Stimulated activated CD8-positive, alpha-beta memory T cell treated with anti-CD3 and anti-CD28 coated beads, Interleukin-15, amount 100 ng/mL, for 1 hour (primary cell): ENCODE measurements around the gene LRRC41.
A peak's percentile ranks its signal among the peaks of the same experiment; 100 is the strongest.
"Not testable (repeated sequence)": the region's sequence is repeated elsewhere in the genome, so short reads cannot be mapped to it uniquely, and the experiment has no call there.

Experiments used
- DNase-seq: peaks from one replicate; pipeline ENCODE4 v3.0.0-alpha.2; 2020; ENCODE audit warnings: low read depth

Gene LRRC41, protein sequence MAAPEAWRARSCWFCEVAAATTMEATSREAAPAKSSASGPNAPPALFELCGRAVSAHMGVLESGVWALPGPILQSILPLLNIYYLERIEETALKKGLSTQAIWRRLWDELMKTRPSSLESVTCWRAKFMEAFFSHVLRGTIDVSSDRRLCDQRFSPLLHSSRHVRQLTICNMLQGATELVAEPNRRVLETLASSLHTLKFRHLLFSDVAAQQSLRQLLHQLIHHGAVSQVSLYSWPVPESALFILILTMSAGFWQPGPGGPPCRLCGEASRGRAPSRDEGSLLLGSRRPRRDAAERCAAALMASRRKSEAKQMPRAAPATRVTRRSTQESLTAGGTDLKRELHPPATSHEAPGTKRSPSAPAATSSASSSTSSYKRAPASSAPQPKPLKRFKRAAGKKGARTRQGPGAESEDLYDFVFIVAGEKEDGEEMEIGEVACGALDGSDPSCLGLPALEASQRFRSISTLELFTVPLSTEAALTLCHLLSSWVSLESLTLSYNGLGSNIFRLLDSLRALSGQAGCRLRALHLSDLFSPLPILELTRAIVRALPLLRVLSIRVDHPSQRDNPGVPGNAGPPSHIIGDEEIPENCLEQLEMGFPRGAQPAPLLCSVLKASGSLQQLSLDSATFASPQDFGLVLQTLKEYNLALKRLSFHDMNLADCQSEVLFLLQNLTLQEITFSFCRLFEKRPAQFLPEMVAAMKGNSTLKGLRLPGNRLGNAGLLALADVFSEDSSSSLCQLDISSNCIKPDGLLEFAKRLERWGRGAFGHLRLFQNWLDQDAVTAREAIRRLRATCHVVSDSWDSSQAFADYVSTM

DNA sequence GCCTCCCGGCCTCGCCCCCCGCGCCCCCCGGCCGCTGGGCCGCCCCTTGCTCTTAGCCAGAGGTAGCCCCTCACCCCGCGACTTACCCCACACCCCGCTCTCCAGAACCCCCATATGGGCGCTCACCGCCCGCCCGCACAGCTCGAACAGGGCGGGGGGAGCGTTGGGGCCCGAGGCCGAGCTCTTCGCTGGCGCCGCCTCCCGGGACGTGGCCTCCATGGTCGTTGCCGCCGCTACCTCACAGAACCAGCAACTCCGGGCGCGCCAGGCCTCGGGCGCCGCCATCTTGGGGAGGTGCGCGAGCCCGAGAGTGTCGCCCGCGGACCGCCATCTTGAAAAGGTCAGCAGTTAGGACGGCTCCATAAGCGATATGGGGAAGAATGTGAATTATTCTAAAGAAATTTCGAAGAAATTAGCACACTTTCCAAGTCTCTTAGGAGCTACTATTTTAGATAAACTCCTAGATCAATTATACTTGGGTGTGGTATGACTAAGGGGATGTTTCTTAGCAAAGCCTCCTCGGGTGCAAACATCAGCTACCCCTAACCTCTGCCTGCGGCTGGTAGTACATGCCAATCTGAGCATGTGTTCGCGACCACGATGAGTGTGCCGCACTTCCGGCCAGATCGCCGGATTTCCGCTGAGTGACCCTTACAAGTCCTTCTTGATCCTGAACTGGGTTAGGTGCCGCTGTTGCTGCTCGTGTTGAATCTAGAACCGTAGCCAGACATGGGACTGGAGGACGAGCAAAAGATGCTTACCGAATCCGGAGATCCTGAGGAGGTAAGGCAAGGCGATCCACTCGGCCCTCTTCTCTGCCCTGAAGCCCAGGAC lies at the start of gene LRRC41, which contains the start of gene UQCRH:
Gene LRRC41 (minus strand): TSS at position 579 of the 834 bp plus-strand sequence. CDS start 294 bp downstream, at position 285.
Gene UQCRH (plus strand): TSS at position 661 of the 834 bp plus-strand sequence. CDS start 69 bp downstream, at position 730.
- peak; percentile 86 for DNase-seq

DNA sequence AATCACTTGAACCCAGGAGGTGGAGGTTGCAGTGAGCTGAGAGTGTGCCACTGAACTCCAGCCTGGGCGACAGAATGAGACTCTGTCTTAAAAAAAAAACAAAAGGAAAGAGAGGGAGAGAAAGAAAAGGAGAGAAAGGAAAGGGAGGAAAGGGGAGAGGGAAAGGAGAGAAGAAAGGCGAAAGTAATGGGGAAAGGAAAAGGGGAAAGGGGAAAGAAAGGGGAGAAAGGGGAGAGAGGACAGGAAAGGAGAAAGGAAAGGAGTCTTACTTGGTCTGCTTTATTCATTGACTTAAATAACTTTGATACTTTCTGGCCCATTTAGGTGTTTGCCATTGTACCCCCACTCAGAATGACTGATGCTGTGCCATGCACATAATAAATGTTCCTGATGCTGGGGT lies 48.9 kb upstream of the LRRC41 start:
- no peak for DNase-seq

DNA sequence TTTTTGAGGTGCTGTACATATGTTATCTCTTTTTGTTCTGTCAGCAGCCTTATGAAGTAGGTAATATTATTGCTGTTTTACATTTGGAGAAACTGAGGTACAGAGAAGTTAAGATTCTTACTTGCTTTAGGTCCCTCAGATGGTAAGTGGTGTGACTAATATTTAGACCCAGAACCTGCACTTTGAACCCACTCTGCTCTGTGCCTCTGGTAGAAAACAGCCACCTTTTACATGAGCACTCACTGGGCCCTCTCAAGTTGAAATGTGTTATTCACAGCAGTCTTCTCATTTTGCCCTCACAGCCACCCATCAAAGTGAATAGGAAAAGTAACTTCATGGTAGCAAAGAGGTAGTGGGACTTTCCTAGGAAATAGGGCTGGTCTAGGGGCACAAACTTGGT lies 41.9 kb upstream of the LRRC41 start:
- no peak for DNase-seq

DNA sequence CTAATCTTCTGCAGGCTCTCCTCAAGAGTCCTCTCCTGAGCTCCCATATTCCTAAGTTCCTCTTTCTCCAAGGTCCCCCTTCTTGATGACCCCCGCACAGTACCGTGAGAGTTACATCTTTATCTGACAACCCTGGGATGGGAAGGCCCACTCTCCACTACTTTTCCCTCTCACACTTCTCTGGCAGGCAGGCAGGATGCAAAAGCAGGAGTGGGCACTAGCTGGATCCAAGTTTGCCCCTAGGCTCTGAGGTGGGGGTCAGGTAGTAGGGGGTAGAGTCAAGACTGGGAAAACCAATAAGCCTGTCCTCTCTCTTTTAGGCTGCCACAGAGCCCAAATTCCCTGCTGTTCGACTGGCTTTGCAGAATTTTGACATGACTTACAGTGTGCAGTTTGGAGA lies 41.1 kb upstream of the LRRC41 start:
- DNase-seq = no peak

- DNase-seq = no peak
Measured at GRCh38 chr1:46343705-46344104, 40.3 kb upstream of the LRRC41 start.

- no peak for DNase-seq
Measured at GRCh38 chr1:46343351-46343695, 39.9 kb upstream of the LRRC41 start.

DNA sequence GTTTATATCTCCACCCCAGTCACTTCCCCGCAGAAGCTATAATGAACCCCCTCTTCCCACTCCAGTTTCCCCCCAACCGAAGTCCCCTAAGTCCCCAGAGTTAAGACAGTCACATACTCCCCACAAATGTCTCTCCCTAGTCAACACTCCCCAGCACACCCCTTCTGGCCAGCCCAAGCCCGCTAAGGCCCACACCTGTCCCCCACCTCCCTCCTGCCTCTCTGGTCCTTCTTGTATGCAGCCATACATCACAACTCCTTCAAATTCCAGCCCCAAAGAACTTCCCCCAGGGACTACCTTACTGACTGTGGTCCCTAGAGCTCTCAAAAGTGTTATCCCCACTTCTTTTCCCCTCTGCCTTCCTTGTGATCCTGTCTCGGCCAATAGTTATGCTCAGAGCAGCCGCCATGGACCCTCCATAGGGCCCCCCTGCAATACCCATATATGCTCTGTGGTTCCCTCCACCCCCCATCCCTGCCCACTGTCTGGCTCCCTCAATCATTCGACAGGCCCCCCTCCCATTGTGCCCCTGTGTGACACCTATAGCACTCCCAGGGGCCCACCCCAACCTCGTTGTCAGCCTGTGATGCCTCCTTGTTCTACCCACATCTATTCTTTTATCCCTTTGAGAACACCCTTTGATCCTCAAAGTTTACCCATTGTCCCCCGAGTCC lies 39.4 kb upstream of the LRRC41 start:
- DNase-seq = no peak

DNA sequence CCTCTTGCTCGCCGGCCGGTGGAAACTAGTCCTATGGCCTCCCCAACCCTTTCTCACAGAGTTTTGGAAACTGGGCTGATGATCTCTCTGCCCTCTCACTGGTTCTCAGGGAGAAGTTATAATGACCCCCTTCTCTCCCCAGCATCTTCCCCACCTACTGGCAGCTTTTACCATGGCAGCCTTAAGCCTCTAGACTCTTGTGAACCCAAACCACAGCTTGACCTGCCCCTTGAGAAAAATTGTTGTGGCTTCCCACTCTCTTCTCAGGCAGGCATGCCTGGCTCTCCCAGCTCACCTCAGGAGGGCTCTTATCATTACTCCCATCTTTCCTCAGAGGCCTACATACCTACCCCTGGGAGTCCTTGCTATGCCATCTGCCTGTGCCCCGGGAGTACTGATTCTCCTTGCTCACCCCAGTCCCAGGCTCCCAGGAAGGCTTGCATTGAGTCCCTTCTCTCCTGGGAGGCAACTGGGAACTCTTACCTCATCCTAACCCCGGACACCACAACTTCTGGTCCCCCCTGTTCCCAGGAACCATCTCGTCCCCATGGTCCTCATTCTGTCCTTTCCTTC lies 38.8 kb upstream of the LRRC41 start:
- DNase-seq = no peak

GRCh38 chr1:46341222-46342083 lies 38.0 kb upstream of the LRRC41 start:
- DNase-seq = no peak

DNA sequence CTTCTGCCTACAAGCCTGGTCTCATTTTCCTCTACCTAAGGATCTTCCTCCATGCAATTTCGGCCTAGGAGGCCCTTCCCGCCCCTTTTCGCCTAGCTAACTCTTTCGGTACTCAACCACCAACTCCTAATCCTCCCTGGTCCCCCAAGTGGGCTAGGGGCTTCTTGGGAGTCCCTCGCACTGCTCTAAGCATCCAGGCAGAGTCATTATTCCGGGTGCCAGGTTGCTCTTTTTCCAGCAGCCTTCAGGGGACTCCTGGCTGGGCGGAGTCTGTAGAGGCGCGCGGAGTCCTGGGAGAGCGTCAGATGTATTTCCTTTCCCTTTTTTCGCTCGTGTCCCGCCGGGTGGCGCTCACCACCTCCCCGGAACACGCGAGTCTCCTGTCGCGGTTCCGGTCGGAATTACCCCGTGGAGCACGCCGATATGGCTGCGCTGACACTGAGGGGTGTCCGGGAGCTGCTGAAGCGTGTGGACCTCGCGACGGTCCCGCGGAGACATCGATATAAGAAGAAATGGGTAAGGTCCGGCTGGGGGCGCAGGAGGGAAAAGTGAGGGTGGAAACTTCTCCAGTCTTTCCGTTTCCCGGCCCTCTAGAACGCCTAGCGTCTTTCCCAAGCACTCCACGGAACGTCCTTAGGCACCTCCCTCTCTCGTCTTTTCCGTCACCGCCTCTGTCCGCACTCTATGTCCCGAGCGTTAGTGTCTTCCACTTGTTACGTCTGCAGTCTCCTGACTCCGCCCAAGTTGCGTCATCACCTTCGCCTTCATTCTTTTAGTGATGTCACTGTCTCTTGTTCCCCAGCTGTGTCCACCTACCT lies 37.2 kb upstream of the LRRC41 start, which contains the start of gene NSUN4:
Gene NSUN4 (plus strand): TSS at position 404 of the 818 bp plus-strand sequence. CDS start 20 bp downstream, at position 424.
- DNase-seq = peak; percentile 65

DNA sequence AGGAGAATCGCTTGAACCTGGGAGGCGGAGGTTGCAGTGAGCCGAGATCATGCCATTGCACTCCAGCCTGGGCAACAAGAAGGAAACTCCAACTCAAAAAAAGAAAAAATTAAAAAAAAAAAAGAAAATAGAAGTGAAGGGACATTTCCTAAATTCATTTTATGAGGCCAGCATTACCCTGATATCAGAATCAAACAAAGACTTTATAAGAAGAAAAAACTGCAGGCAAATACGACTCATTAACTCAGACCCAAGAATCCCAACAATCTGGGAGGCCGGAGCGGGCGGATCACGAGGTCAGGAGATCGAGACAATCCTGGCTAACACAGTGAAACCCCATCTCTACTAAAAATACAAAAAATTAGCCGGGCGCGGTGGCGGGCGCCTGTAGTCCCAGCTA lies 34.0 kb upstream of the LRRC41 start:
- not testable (repeated sequence) for DNase-seq

GRCh38 chr1:46335081-46335480 lies 31.7 kb upstream of the LRRC41 start:
- DNase-seq = no peak

GRCh38 chr1:46334030-46334384 lies 30.6 kb upstream of the LRRC41 start:
- no peak for DNase-seq

DNA sequence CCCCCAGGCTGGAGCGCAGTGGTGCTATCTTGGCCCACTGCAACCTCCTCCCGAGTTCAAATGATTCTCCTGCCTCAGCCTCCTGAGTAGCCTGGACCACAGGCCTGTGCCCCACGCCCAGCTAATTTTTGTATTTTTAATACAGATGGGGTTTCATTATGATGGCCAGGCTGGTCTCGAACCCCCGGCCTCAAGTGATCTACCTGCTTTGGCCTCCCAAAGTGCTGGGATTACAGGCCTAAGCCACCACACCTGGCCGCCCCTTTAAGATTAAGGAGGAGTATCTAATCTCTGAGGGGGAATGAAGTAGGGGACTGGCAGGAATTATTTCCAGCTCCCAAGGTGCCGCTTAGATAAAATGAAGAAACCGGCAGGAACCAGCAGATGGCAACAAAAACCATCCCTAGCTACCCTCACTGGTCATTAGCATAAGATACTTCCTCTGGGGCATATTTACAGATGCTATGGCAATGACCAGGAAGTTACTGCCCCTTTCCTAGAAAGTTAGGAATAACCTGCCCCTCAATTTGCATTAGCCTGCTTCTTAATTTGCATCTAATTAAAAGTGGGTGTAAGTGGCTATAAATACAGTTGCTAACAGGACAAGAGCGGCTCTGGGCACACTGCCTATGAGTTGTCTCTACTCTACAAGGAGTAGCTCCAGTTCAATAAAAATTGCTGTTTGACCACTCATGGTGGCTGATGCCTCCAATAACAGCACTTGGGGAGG lies 30.0 kb upstream of the LRRC41 start:
- no peak for DNase-seq

GRCh38 chr1:46331786-46332540 lies 28.5 kb upstream of the LRRC41 start:
- DNase-seq = not testable (repeated sequence)

- DNase-seq = not testable (repeated sequence)
Measured at GRCh38 chr1:46330381-46330780, 27.0 kb upstream of the LRRC41 start.

DNA sequence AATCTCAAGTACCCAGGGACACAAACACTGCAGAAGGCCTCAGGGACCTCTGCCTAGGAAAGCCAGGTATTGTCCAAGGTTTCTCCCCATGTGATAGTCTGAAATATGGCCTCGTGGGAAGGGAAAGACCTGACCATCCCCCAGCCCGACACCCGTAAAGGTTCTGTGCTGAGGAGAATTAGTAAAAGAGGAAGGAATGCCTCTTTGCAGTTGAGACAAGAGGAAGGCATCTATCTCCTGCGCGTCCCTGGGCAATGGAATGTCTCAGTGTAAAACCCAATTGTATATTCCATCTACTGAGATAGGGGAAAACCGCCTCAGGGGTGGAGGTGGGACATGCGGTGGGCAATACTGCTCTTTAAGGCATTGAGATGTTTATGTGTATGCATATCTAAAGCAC lies 26.4 kb upstream of the LRRC41 start:
- DNase-seq = not testable (repeated sequence)

DNA sequence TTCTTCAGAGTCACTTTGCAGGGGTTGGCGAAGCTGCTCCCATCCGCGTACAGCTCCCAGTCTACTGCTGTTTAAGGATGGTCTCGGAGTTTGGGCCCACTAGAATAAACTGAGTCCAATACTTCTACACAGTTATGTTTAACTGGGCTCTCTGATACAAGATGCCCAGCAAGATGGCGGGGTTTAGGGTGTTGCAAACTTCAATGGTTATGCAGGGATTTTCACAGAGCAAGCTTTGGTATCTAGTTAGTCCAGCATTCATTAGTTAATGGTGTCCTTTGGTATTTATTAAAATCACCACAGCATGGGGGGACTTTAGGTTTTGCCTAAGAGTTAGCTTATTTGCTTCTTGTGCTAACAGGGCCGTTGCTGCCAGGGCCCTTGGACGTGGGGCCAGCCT lies 24.8 kb upstream of the LRRC41 start:
- not testable (repeated sequence) for DNase-seq
